Fibroblast of gingiva (primary cell): ENCODE results near the gene GGA1.
A peak's percentile ranks its signal among the peaks of the same experiment; 100 is the strongest.

Source experiments
- DNase-seq: peaks from one replicate; pipeline ENCODE4 v3.0.0-alpha.2; 2011; ENCODE audit warnings: low read depth

The GGA1 gene

GRCh38 chr22:37674951-37675929 is 66.6 kb downstream of the GGA1 start, which contains the start of gene LGALS1:
TSS of gene LGALS1 (plus strand) at chr22:37675636. CDS start at chr22:37675703, 67 bp downstream.
- DNase-seq: peak; percentile 99

GRCh38 chr22:37675930-37676735 is 67.5 kb downstream of the GGA1 start:
- peak; percentile 85 for DNase-seq

GRCh38 chr22:37676736-37677492 is 68.3 kb downstream of the GGA1 start:
- DNase-seq: peak; percentile 98

GRCh38 chr22:37677493-37677974 is 68.9 kb downstream of the GGA1 start:
- DNase-seq: no peak

- DNase-seq: no peak
Observed at GRCh38 chr22:37678372-37678771, 69.7 kb downstream of the GGA1 start.

- DNase-seq: no peak
Observed at GRCh38 chr22:37679670-37680069, 71.0 kb downstream of the GGA1 start.

- peak; percentile 19 for DNase-seq
Observed at GRCh38 chr22:37680191-37680851, 71.7 kb downstream of the GGA1 start.

GRCh38 chr22:37681001-37681424 is 72.4 kb downstream of the GGA1 start:
- DNase-seq: peak; percentile 40

- peak; percentile 76 for DNase-seq
Observed at GRCh38 chr22:37681556-37682049, 73.0 kb downstream of the GGA1 start.
